Measurements from ENCODE around the gene SDF4. TPM values are rescaled to one million over a fixed set of nuclear protein-coding genes. Genes with fewer than 3 reads are reported as not detected.
A peak's percentile ranks its signal among the peaks of the same experiment; 100 is the strongest.

The SDF4 gene
- total RNA-seq, 2 donors from 2014 or later = 89.2 to 97.6 TPM

DNA sequence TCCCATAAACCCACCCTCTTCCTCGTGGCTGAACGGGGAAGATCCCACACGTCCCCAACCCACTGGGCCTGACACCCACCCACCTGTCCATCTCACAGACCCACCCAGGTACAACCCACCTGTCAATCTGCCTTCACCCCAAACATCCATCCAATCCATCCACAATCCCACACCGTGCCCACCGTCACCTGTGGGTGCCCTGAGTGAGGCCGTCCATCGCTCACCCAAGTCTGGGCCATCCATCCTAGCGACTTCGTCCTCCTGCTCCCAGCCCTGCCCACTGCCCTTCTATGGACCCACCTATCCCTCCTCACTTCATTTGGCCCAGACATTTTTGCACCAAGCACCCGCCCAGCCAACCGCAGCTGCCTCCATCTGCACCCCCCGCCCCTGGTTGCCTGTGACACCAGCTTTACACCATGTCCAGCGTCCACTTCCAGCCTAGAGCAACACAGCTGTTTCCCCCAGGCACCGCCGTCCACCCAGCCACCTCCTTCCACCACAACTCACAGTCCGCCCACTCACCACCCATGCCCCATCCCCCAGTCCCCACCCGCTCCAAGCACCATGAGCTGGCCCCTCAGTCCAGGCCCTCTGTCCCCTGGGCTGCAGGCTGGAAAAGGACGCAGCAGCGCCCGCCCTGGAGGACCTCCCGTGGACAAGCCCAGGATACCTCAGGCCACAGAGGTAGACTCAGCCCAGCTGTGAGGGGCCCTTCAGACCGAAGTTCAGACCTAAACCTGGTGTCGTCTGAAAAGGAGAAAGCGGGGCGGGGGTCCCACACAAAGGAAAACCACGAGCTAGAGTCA lies 50.5 kb downstream of the SDF4 start:
- 91% methylated on average over 21 to 26 of the region's 26 CpGs for WGBS, 2 donors
- TF ChIP-seq CTCF (IDR thresholded peaks at IDR 0.05) (no peak), POLR2A (IDR thresholded peaks at IDR 0.05) (no peak)
- no peak overlapping the region for H3K4me3 ChIP-seq
- H3K27me3 ChIP-seq = no peaks in the 10 kb centered on the region
- H3K27ac ChIP-seq = no peak overlapping the region
- no peaks in the 10 kb centered on the region for H3K36me3 ChIP-seq (replicated peaks in 1 of 2; ENCODE audit: insufficient read depth in 1 of 2, low read depth in 2 of 2)
- H3K9me3 ChIP-seq = no peaks in the 10 kb centered on the region
- no peaks in the 10 kb centered on the region for H3K4me1 ChIP-seq
- ATAC-seq = no peak
- intact Hi-C loops (cut with DNase I) = no loop called here
- peak in 1 of 4 donors; percentile 3 for DNase-seq

DNA sequence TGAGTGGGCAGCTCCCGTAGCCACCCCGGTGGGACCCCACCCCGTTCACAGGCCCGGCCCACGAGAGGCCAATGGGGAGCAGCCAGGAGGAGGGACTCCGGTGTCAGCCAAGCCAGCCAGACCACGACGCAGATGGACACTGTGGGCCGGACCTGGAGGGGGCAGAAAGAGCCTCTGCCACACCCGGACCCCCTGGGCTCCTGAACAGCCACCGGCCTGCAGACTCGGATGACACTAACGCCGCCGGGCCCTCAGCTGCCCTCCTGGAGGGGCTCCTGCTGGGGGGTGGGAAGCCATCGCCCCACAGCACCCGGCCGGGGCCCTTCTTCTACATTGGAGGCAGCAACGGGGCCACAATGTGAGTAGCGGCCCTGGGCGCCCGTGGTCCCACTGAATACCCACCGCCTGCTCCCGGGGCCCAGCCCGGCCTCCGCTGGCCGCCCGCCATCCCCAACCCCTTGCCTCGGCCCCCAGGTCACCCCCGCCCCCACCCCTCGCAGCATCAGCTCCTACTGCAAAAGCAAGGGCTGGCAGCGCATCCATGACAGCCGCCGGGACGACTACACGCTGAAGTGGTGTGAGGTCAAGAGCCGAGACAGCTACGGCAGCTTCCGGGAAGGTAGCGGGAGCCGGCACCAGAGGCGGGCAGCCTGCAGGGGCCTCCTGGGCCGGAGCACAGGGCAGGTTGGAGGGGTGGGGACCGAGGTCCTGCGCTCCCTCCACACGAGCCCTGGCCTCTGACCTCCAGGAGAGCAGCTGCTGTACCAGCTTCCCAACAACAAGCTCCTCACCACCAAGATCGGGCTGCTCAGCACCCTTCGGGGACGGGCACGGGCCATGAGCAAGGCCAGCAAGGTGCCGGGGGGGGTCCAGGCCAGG lies 51.6 kb downstream of the SDF4 start:
- intact Hi-C loops (cut with DNase I) = no loop called here
- Histone ChIP-seq H3K9me3 (no peaks in the 10 kb centered on the region), H3K36me3 (replicated peaks in 1 of 2; ENCODE audit: insufficient read depth in 1 of 2, low read depth in 2 of 2) (no peaks in the 10 kb centered on the region), H3K27me3 (no peaks in the 10 kb centered on the region), H3K27ac (no peak overlapping the region), H3K4me1 (no peaks in the 10 kb centered on the region), H3K4me3 (no peak overlapping the region)
- TF ChIP-seq POLR2A (IDR thresholded peaks at IDR 0.05) (no peak), CTCF (IDR thresholded peaks at IDR 0.05) (no peak)
- 83 to 85% methylated on average over 31 of the region's 51 CpGs for WGBS, 2 donors
- ATAC-seq (no peak), DNase-seq (peak in 2 of 4 donors; percentile 4 to 11)

- TF ChIP-seq POLR2A (IDR thresholded peaks at IDR 0.05) = no peak
- no peak for TF ChIP-seq CTCF (IDR thresholded peaks at IDR 0.05)
- DNase-seq (peak in 1 of 4 donors; percentile 8), ATAC-seq (no peak)
- intact Hi-C loops (cut with DNase I) = no loop called here
- H3K4me3 ChIP-seq = no peak overlapping the region
- H3K4me1 ChIP-seq = no peaks in the 10 kb centered on the region
- no peaks in the 10 kb centered on the region for H3K27me3 ChIP-seq
- H3K27ac ChIP-seq = no peak overlapping the region
- H3K9me3 ChIP-seq = no peaks in the 10 kb centered on the region
- 88 to 92% methylated on average over 9 to 20 of the region's 25 CpGs for WGBS, 2 donors
- no peaks in the 10 kb centered on the region for H3K36me3 ChIP-seq (replicated peaks in 1 of 2; ENCODE audit: insufficient read depth in 1 of 2, low read depth in 2 of 2)
Observed at GRCh38 chr1:1179346-1179982, 52.3 kb downstream of the SDF4 start.

DNA sequence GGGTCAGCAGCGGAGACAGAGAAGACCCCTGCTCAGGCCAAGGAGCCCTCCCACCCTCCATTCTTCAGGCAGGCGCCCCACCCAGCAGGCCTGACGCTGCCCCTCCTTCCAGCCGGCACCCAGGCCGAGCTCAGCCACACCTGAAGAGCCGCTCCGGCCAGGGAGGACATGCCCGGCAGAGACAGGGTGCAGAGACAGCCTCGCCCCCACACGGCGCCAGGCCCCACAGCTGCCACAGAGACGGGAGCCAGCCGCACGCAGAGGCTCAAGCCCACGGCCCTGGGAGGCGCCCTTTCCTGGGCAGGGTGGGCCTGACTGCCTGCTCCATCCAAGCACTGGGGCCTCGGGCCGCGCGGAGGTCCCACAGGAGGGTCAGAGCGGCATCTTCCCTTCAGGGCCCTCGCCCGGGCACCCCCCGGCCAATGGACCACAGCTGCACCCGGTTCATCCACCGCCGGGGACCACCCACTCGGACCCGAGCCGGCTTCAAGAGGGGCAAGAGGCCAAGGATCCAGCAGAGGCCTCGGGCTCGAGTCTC lies 52.9 kb downstream of the SDF4 start:
- intact Hi-C loops (cut with DNase I) = no loop called here
- ATAC-seq = no peak
- 90% methylated on average over 4 to 26 of the region's 32 CpGs for WGBS, 2 donors

More for the DNA sequence above, 52.9 kb downstream of the SDF4 start:
- no peak overlapping the region for H3K4me3 ChIP-seq
- DNase-seq = peak in 1 of 4 donors; percentile 4
- H3K27me3 ChIP-seq = no peaks in the 10 kb centered on the region
- H3K36me3 ChIP-seq (replicated peaks in 1 of 2; ENCODE audit: insufficient read depth in 1 of 2, low read depth in 2 of 2) = no peaks in the 10 kb centered on the region
- H3K27ac ChIP-seq = no peak overlapping the region
- H3K9me3 ChIP-seq = no peaks in the 10 kb centered on the region
- no peaks in the 10 kb centered on the region for H3K4me1 ChIP-seq
- TF ChIP-seq CTCF (IDR thresholded peaks at IDR 0.05) (no peak), POLR2A (IDR thresholded peaks at IDR 0.05) (no peak)
